Sciatic nerve (tissue), 2 donors: ENCODE results near the gene B3GNT5. TPM values are rescaled to one million over a fixed set of nuclear protein-coding genes. Genes with fewer than 3 reads are reported as not detected.

Experiments used
- ATAC-seq: fragments of 200-7000 bp; cut with Tn5 transposase; one replicate; pipeline ENCODE4 v1.9.1; 2020; ENCODE audit warnings: mild to moderate bottlenecking, moderate library complexity
- DNase-seq: peaks from one replicate; pipeline ENCODE4 v3.0.0-alpha.2; 2020; ENCODE audit warnings: low spot score
- intact Hi-C: fragments of 100-400 bp; cut with DNase I; formaldehyde crosslinking; loops from one replicate; pipeline ENCODE4 v1.14.2; 2022
- total RNA-seq: library from RNA; stranded (reverse); fragmentation: NEBNext Ultra II Directional; extraction: Animal tissue kit (Norgen Biotek cat#: 25700); gene quantifications from one replicate; pipeline ENCODE4 v1.2.1, GENCODE V29; 2021
- donor health status: DM: no; HTN: no; CAD: no.
- donor health status: DM: no; HTN: no; CAD: no.

Gene B3GNT5
- total RNA-seq, 1 donor from 2014 or later, result 30.3 TPM

DNA sequence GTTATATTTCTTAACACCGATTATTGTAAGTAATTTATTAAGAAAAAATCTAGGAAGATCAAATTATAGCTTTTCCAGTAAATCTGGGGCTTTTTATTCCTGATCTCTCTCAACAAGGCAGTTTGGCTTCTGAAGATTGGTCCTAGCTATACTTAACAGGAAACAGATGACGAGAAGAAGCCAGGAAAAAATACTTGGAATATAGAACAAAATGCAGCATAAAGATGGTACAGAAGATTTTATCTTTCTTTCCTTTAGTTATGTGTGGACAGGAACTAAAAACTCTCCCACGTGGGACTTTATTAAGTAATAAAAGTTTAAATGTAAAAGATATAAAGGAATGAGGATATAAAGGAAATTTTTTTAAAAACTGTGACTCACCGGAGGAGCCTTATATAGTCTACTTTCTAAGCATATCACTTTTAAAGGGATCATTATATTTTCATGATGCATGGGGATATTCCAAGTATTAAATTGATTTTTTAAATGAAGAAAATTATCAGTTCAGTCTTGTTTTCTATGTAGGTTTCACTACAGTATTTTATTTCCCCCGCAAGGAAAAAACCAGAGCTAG is 8.2 kb downstream of the B3GNT5 start:
- intact Hi-C loops, result no loop called here
- DNase-seq (no peak), ATAC-seq (no peak)

DNA sequence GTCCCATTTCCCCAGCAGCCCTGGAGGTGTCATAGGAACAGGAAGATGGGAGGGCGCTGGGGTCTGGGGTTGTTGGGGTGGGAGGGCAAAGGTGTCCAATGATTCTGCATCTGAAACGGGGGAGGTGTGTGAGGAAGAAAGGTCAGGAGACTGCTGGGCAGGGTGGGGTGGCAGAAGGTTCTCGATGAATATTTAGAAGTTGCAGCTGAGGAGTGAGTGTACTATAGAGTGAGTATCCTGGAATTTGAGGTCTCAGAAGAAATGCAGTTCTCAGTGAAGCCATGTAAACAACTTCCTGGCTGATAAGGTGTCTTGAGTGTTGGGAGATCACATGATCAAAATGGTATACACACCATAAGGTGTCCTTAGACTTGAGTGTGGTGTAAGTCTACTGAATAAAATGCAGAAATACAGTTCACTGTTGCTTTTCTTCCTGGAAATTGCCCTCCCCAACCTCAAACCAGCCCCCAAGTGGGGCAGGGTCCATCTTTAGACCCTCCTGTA is 9.9 kb downstream of the B3GNT5 start:
- intact Hi-C loops, result no loop called here
- no peak for ATAC-seq

DNA sequence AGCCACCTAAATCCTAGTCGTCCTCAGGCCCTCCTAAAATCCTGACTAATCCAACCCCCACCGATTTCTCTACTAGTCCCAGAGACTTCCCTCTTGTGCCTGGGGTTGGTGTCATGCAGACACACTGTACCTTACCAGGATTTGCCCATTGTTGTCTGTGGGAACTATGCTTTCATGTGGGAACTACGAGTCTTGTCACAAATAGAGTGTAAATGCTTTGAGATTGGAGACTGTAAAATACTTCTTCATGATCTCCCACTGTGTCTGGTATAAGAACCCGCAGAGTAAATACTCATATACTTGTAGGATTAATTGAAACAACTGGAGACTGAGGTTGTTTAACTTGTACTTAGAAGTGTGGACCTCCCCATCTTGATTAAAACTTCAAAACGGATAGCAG is 11.2 kb downstream of the B3GNT5 start:
- DNase-seq (no peak), ATAC-seq (no peak)
- intact Hi-C loops, result no loop called here

More for the DNA sequence above, 9.9 kb downstream of the B3GNT5 start:
- no peak for DNase-seq

- ATAC-seq (peak; percentile 79), DNase-seq (no peak)
Observed at GRCh38 chr3:183265157-183265642, 12.1 kb downstream of the B3GNT5 start.

DNA sequence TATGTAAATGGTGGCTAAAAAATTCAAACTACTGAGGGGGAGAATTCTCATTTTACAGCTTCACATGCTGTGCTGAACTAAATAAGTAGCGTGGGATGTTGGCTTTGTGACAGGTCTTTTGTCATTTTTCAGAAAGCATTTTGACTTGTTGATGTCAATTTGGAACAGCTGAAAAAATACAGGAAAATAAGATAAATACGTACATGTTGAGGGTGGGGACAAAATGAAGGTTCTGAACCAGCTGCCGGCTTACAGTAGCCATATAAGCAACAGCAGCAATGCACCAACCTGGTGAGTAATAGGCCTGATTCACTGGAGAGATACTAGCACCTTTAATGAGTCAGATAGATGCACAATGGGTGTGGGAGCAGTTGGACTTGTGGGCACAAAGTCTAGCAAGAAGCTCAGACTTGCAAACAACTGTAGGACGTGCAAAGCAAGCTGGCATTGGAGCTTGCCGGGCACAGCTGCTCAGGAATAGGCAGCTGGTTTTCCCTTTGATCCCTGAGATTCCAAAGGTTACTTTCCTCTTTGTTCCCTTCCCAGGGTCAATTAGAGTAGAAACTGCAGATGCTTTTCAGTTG is 12.9 kb downstream of the B3GNT5 start:
- no peak for DNase-seq
- intact Hi-C loops, result no loop called here
- ATAC-seq, result peak; percentile 35

More at GRCh38 chr3:183265157-183265642, 12.1 kb downstream of the B3GNT5 start:
- intact Hi-C loops, result no loop called here

- no peak for ATAC-seq
- intact Hi-C loops, result no loop called here
- DNase-seq, result no peak
Observed at GRCh38 chr3:183266454-183266853, 13.4 kb downstream of the B3GNT5 start.

DNA sequence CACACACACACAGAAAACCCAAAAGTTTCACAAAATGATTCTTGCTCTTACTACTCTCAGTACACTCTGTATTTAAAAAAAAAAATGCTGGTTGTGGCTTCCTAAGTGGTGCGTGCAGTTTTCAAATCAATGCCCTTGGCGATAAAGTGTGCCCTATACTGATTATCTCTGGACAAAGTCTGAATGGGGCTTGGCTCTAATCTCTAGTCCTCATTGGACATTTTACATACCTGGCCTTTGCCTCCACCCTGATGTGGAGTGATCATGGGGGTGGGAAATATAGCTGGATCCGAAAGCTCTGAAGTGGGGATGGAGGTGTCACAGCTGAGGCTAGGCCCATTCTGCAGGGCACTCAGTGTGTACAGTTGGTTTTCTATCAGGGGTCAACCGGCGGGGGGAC is 14.1 kb downstream of the B3GNT5 start:
- ATAC-seq, result no peak
- intact Hi-C loops, result no loop called here

DNA sequence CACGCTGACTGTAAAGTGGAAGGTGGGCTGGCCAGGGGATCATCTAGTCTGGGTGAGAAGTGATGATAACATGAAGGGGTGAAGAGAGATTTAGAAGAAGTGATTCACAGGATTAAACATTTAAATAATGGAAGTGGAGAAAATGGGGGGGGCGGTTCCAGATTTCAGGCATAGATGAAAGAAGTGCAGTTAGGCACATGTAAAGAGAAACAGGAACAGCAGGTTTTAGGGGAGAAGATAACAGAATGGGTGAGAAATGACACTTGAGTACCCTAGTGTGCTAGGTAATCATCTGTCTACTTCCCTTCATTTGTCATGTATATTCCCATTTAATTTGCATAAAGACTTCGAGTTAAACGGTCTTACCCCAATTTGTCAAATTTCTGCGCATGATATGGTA is 15.3 kb downstream of the B3GNT5 start:
- DNase-seq (no peak), ATAC-seq (no peak)
- intact Hi-C loops, result no loop called here

More for the DNA sequence above, 14.1 kb downstream of the B3GNT5 start:
- DNase-seq, result no peak

- intact Hi-C loops, result no loop called here
- ATAC-seq (no peak), DNase-seq (no peak)
Observed at GRCh38 chr3:183269345-183269744, 16.3 kb downstream of the B3GNT5 start.

DNA sequence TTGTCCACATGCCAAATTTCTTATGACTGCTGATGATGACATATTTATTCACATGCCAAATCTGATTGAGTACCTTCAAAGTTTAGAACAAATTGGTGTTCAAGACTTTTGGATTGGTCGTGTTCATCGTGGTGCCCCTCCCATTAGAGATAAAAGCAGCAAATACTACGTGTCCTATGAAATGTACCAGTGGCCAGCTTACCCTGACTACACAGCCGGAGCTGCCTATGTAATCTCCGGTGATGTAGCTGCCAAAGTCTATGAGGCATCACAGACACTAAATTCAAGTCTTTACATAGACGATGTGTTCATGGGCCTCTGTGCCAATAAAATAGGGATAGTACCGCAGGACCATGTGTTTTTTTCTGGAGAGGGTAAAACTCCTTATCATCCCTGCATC is 17.3 kb downstream of the B3GNT5 start:
- ATAC-seq (no peak), DNase-seq (no peak)
- intact Hi-C loops, result no loop called here

- no peak for ATAC-seq
- intact Hi-C loops, result no loop called here
- no peak for DNase-seq
Observed at GRCh38 chr3:183272142-183272541, 19.1 kb downstream of the B3GNT5 start.

GRCh38 chr3:183272791-183273190 is 19.7 kb downstream of the B3GNT5 start:
- DNase-seq, result no peak
- intact Hi-C loops, result no loop called here
- ATAC-seq, result no peak

DNA sequence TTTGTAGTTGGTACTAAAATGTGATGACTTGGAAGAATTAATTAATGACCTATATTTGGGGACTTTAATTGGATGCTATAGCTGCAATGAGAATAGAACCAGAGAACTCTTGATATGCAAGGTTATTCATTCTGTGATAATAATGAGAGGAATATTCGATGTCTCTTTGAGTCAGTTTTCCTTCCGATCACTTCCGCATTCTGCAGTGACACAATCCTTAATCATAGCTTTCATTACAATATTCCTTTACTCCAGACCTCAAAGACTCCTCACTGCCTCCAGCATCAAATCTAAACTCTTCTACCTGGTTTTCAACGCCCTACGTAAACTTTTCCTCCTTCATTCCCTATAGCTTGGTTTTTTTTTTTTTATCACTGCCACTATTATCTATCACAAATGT is 21.6 kb downstream of the B3GNT5 start:
- ATAC-seq (no peak), DNase-seq (no peak)
- intact Hi-C loops, result no loop called here

DNA sequence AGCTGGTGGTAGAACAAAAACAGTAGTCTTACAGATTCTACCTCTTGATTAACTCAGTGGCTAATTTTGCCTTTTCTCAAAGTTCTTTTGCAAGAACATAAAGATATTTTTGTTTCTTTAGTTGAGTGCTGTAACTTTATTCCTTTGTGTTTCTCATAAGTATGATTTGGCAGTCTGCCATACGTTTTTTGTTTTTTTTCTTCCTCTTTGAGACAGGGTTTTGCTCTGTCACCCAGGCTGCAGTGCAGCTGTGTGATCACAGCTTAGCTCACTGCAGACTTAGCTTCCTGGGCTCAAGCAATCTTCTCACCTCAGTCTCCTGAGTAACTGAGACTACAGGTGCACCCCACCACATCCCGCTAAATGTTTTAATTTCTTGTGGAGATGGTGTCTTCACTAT is 22.4 kb downstream of the B3GNT5 start:
- ATAC-seq, result peak; percentile 72
- intact Hi-C loops, result no loop called here
- DNase-seq, result no peak

DNA sequence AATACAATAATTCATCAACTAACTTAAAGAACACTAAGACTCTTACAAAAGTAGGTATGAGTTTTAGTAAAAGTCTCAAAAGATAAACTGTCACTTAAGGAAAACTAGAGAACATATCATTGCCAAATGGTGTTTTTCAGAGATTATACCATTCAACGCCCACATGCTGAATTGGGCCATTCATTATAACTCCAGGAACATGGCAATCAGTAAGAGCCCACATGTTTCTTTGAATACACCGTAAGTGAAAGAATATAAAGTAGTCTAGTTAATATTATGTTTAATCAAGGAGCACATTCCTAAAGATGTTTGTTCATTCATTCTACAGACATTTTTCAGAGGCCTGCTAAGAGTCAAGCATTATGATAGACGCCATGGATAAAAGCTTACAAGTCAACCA is 22.9 kb downstream of the B3GNT5 start:
- DNase-seq (no peak), ATAC-seq (no peak)
- intact Hi-C loops, result no loop called here

- DNase-seq, result no peak
- no peak for ATAC-seq
- intact Hi-C loops, result no loop called here
Observed at GRCh38 chr3:183277260-183277659, 24.2 kb downstream of the B3GNT5 start.

- intact Hi-C loops, result no loop called here
- DNase-seq, result no peak
- no peak for ATAC-seq
Observed at GRCh38 chr3:183278479-183279088, 25.5 kb downstream of the B3GNT5 start.

DNA sequence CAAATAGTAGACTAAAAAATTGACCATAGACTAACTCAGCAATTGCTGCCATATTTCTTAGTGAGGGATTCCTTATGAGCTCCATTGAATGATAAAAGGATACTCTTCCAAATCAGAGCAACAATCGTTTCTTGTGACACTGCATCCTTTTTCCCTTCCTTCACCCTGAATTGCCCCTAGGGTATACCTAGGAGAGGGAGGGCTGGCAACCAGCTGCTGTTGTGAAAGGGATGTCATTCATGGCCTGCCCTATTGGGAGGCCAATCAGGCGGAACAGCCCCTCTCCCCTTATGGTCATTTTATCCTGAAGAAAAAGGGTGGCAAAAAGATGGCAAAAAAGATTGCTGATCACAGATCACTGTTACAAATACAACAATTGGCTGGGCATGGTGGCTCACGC is 26.3 kb downstream of the B3GNT5 start:
- intact Hi-C loops, result no loop called here
- ATAC-seq (no peak), DNase-seq (no peak)

- ATAC-seq, result no peak
- intact Hi-C loops, result no loop called here
- DNase-seq, result no peak
Observed at GRCh38 chr3:183281126-183281797, 28.2 kb downstream of the B3GNT5 start.

DNA sequence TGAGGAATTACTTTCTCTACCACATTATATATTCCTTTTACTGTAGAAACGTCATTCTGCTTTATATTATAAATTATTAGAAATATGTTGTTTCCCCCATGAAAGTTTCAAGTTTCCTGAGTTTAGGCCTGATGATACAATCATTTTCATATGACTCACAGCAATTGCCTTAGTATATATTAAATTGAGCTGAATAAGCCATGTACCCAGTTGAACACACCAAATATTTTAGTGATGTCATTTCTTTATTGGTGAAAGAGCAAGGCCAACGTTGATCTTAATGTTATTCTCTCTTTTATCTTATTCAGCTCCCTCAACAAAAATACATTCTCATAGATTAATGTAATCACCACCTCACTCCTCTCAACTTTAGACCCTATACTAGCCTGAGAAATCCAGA is 30.8 kb downstream of the B3GNT5 start:
- intact Hi-C loops, result no loop called here
- ATAC-seq (no peak), DNase-seq (no peak)
